HEK293T (cell line): ENCODE measurements around the gene TMEM269.

Experiments used
- CTCF ChIA-PET: fragments of 350-600 bp; formaldehyde crosslinking; extraction: SDS; loops from one replicate; lab custom pipeline; 2021; ENCODE audit warnings: antibody characterized with exemption, inconsistent platforms; lab: Yijun Ruan, JAX
- POLR2A ChIA-PET: fragments of 350-600 bp; formaldehyde crosslinking; extraction: SDS; loops from one replicate; lab custom pipeline; 2020; ENCODE audit warnings: antibody characterized with exemption, inconsistent platforms; lab: Yijun Ruan, JAX
- DNase-seq: peaks from one replicate; pipeline ENCODE4 v3.0.0; 2012; ENCODE audit warnings: mixed read lengths; ENCODE audit errors: extremely low spot score
- ARNT ChIP-seq: fragments of 450-650 bp; IDR thresholded peaks from 2 replicates; pipeline ENCODE4 v1.6.1; 2017; ENCODE audit warnings: mild to moderate bottlenecking
- BHLHE40 ChIP-seq: fragments of 450-650 bp; IDR thresholded peaks from 2 replicates; pipeline ENCODE4 v1.6.1; 2016; ENCODE audit warnings: mild to moderate bottlenecking, moderate library complexity, borderline replicate concordance
- CTBP1 ChIP-seq: fragments of 450-650 bp; IDR thresholded peaks from 2 replicates; pipeline ENCODE4 v1.6.1; 2016; ENCODE audit warnings: borderline replicate concordance
- ELF4 ChIP-seq: fragments of 450-650 bp; IDR thresholded peaks from 2 replicates; pipeline ENCODE4 v1.6.1; 2017; ENCODE audit warnings: antibody characterized with exemption
- FOXA1 ChIP-seq: fragments of 450-650 bp; IDR thresholded peaks from 2 replicates; pipeline ENCODE4 v1.6.1; 2016; ENCODE audit warnings: mild to moderate bottlenecking
- FOXK2 ChIP-seq: fragments of 450-650 bp; IDR thresholded peaks from 2 replicates; pipeline ENCODE4 v1.6.1; 2016; ENCODE audit warnings: mild to moderate bottlenecking
- FOXM1 ChIP-seq: fragments of 450-650 bp; IDR thresholded peaks from 2 replicates; pipeline ENCODE4 v1.6.1; 2017; ENCODE audit warnings: mild to moderate bottlenecking, borderline replicate concordance
- HDGF ChIP-seq: fragments of 450-650 bp; IDR thresholded peaks from 2 replicates; pipeline ENCODE4 v1.6.1; 2017; ENCODE audit warnings: antibody characterized with exemption, borderline replicate concordance
- L3MBTL2 ChIP-seq: fragments of 450-650 bp; conservative IDR thresholded peaks from 2 replicates; pipeline ENCODE4 v1.6.1; 2016; ENCODE audit warnings: mild to moderate bottlenecking
- LEF1 ChIP-seq: fragments of 450-650 bp; IDR thresholded peaks from 2 replicates; pipeline ENCODE4 v1.6.1; 2017; ENCODE audit warnings: mild to moderate bottlenecking, borderline replicate concordance
- NFRKB ChIP-seq: fragments of 450-650 bp; IDR thresholded peaks from 2 replicates; pipeline ENCODE4 v1.6.1; 2016; ENCODE audit warnings: mild to moderate bottlenecking, moderate library complexity
- PKNOX1 ChIP-seq: fragments of 450-650 bp; IDR thresholded peaks from 2 replicates; pipeline ENCODE4 v1.6.1; 2016
- SP1 ChIP-seq: fragments of 450-650 bp; IDR thresholded peaks from 2 replicates; pipeline ENCODE4 v1.6.1; 2017
- SUZ12 ChIP-seq: fragments of 450-650 bp; IDR thresholded peaks from 2 replicates; pipeline ENCODE4 v1.6.1; 2016; ENCODE audit warnings: mild to moderate bottlenecking
- TARDBP ChIP-seq: fragments of 450-650 bp; IDR thresholded peaks from 2 replicates; pipeline ENCODE4 v1.6.1; 2016
- ZNF384 ChIP-seq: fragments of 450-650 bp; IDR thresholded peaks from 2 replicates; pipeline ENCODE4 v1.6.1; 2016

The TMEM269 gene

GRCh38 chr1:42776502-42776901 lies 8.3 kb upstream of the TMEM269 start:
- no peak for DNase-seq
- POLR2A ChIA-PET = interaction anchor here (7.2 kb wide), 1 partner anchor 9 kb away, joined by 44 read pairs; the partner anchor contains the start of genes C1orf50 and P3H1
- CTCF ChIA-PET = interaction anchor here (0.5 to 1.3 kb wide), 2 partner anchors 10 to 180 kb away, joined by 3 to 4 read pairs; no protein-coding TSS in a partner anchor
- TF ChIP-seq L3MBTL2 = no peak

- CTCF ChIA-PET = interaction anchor here (0.6 to 2.0 kb wide), 9 partner anchors 11 to 306 kb away, joined by 3 to 15 read pairs (median 3); partner anchors contain the start of genes C1orf50 and P3H1
- TF ChIP-seq FOXK2 (no peak), L3MBTL2 (no peak), SUZ12 (no peak), FOXM1 (no peak), CTBP1 (no peak), PKNOX1 (no peak), ELF4 (no peak), ZNF384 (no peak), SP1 (no peak), TARDBP (no peak), HDGF (no peak), NFRKB (no peak)
- DNase-seq = peak; percentile 63
- POLR2A ChIA-PET = interaction anchor here (0.8 to 7.2 kb wide), 3 partner anchors 11 to 68 kb away, joined by 3 to 44 read pairs (median 16); partner anchors contain the start of genes C1orf50, P3H1 and ZNF691
These were observed 6.9 kb upstream of the TMEM269 start for GRCh38 chr1:42777852-42778251.

- POLR2A ChIA-PET = interaction anchor here (1.5 to 7.2 kb wide), 2 partner anchors 12 to 67 kb away, joined by 5 to 44 read pairs; partner anchors contain the start of genes C1orf50, P3H1 and ZNF691
- TF ChIP-seq FOXM1 (no peak), NFRKB (no peak), SP1 (no peak), LEF1 (no peak), FOXK2 (no peak), PKNOX1 (no peak), HDGF (no peak), TARDBP (no peak), FOXA1 (no peak), L3MBTL2 (no peak), CTBP1 (no peak), ZNF384 (no peak), BHLHE40 (no peak), ELF4 (no peak), SUZ12 (no peak), ARNT (no peak)
- CTCF ChIA-PET = interaction anchor here (0.6 to 2.1 kb wide), 3 partner anchors 11 to 294 kb away, joined by 3 to 8 read pairs (median 4); no protein-coding TSS in a partner anchor
- no peak for DNase-seq
These were observed 5.1 kb upstream of the TMEM269 start for GRCh38 chr1:42779725-42780124.

GRCh38 chr1:42780176-42780575 lies 4.6 kb upstream of the TMEM269 start:
- TF ChIP-seq BHLHE40 (no peak), L3MBTL2 (no peak), FOXA1 (no peak), NFRKB (no peak), FOXK2 (no peak), ZNF384 (no peak), TARDBP (no peak), HDGF (no peak), PKNOX1 (no peak), CTBP1 (no peak), ELF4 (no peak)
- CTCF ChIA-PET = interaction anchor here (0.6 to 2.1 kb wide), 3 partner anchors 11 to 293 kb away, joined by 3 to 8 read pairs (median 4); no protein-coding TSS in a partner anchor
- DNase-seq = no peak
- POLR2A ChIA-PET = interaction anchor here (1.5 to 7.2 kb wide), 2 partner anchors 13 to 66 kb away, joined by 5 to 44 read pairs; partner anchors contain the start of genes C1orf50, P3H1 and ZNF691

GRCh38 chr1:42783092-42783491 lies 1.7 kb upstream of the TMEM269 start:
- no peak for DNase-seq
- ChIA-PET POLR2A (no interaction called here), CTCF (interaction anchor here (0.6 kb wide), 1 partner anchor 137 kb away, joined by 5 read pairs; no protein-coding TSS in a partner anchor)
- no peak for TF ChIP-seq HDGF
- no peak for TF ChIP-seq FOXA1
- no peak for TF ChIP-seq ARNT
- TF ChIP-seq LEF1 = no peak
- no peak for TF ChIP-seq SUZ12
- no peak for TF ChIP-seq SP1

- ChIA-PET POLR2A (interaction anchor here (1.0 kb wide), 1 partner anchor 17 kb away, joined by 5 read pairs; the partner anchor contains the start of genes C1orf50 and P3H1), CTCF (no interaction called here)
- TF ChIP-seq SUZ12 = no peak
- TF ChIP-seq PKNOX1 = no peak
- no peak for TF ChIP-seq FOXM1
- TF ChIP-seq SP1 = no peak
- no peak for TF ChIP-seq ZNF384
- no peak for TF ChIP-seq FOXK2
- no peak for TF ChIP-seq LEF1
- no peak for TF ChIP-seq ARNT
- no peak for TF ChIP-seq ELF4
- TF ChIP-seq L3MBTL2 = no peak
- no peak for TF ChIP-seq FOXA1
- TF ChIP-seq CTBP1 = no peak
- TF ChIP-seq BHLHE40 = no peak
- no peak for TF ChIP-seq NFRKB
- TF ChIP-seq TARDBP = no peak
- no peak for TF ChIP-seq HDGF
- DNase-seq = no peak
These were observed 245 bp upstream of the TMEM269 start for GRCh38 chr1:42784547-42784945.
